Stimulated activated CD4-positive, alpha-beta T cell treated with anti-CD3 and anti-CD28 coated beads, Interleukin-2, amount 100 ng/mL, for 4 hours (primary cell): ENCODE data around the gene SLC5A11.
"Not testable (repeated sequence)": the region's sequence is repeated elsewhere in the genome, so short reads cannot be mapped to it uniquely, and the experiment has no call there.

Experiments used
- DNase-seq: peaks from one replicate; pipeline ENCODE4 v3.0.0-alpha.2; 2020; ENCODE audit warnings: low read depth

The SLC5A11 gene

DNA sequence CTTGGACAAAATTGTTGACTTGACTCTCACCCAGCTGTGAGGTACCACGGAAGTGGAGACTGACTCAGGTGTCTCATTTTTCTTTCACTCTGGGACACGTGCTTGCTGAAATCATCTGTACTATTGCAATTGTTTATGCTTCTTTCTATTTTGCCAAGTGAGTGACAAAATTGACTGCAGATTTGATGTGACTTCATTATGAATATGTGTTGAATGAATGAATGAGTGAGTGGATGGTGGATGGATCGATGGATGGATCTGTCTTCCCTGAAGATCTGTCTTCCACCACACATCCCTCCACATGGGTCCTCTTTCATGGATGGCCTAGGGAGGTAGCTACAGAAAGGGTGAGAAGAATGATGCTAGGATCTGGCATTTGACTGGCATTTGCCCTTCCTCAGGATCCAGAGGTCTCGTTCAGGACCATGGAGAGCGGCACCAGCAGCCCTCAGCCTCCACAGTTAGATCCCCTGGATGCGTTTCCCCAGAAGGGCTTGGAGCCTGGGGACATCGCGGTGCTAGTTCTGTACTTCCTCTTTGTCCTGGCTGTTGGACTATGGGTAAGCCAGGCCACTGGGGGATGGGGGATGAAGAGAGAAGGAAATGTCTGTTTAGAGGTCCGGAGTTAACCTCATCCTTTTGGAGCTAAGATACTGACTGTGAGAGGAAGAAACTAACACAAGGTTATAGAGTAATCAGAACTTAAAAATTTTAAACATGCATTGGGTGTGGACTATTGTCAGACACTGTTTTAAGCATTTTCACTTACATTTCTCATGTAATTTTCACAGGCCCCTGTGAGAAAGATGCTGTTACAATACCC lies 12.7 kb downstream of the SLC5A11 start:
- no peak for DNase-seq

DNA sequence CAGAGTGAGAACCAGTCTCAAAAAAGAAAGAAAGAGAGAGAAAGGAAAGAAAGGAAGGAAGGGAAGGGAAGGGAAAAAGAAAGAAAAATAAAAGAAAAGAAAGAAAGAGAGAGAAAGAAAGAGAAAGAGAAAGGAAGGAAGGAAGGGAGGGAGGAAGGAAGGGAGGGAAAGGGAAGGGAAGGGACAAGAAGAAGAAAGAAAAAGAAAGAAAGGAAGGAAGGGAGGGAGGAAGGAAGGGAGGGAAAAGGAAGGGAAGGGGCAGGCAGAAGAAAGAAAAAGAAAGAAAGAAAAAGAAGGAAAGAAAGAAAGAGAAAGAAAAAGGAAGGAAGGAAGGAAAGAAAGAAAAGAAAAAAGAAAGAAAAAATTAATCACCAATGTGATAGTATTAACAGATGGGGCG lies 15.7 kb downstream of the SLC5A11 start:
- DNase-seq = no peak

DNA sequence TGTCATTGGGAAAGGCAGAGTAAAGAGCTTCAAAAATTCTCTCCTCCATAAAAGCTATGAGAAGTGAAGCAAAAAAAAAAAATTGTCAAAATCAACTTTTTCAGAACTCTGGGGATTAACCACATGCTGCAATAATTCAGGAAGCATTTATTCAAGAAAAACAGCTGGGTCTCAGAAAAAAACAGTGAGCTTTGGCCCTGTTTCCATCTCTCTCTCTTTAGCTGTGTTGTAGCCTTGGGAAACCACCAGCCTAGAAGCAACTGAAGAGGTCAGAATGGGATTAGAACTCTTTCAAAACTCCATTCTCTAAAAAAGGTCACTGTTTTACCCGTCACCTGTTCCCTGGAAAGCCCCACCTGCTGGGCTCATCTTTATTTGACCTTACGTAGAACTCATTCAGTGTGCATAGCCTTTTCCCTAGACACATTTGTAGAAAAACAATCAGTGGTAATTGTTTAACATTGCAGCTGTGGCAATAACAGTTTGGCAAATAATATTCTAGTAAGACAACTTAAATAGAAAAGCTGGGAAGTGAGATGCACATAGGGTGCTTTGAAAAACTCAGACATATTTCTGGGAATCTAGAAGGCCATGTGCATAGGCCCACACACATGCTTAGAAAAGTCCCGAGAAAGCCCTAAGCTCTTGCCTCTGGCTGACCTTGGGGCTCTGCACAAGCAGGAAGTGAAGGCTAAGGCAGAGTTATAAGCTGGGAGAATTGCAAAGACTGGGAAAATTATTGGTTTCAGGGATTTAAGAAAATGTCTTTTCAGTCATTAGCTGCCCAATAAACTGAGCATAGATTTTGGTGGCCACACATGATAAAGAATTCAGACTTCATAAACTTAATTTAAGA lies 18.0 kb downstream of the SLC5A11 start:
- DNase-seq = no peak

DNA sequence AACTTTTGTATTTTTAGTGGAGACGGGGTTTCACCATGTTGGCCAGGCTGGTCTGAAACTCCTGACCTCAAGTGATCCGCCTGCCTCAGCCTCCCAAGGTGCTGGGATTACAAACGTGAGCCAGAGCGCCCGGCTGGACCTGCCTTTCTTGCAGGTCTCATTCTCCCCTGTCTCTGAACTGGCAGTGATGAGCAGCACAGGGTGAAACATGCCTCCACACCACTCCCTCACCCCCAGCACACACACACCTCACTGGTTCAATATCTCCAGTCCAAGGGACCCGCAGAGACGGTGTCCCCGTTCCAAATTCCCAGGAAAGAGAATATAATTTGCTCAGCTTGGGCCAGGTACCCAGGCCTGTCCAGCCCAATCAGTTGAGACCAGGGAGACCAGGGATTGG lies 23.3 kb downstream of the SLC5A11 start:
- DNase-seq = no peak

DNA sequence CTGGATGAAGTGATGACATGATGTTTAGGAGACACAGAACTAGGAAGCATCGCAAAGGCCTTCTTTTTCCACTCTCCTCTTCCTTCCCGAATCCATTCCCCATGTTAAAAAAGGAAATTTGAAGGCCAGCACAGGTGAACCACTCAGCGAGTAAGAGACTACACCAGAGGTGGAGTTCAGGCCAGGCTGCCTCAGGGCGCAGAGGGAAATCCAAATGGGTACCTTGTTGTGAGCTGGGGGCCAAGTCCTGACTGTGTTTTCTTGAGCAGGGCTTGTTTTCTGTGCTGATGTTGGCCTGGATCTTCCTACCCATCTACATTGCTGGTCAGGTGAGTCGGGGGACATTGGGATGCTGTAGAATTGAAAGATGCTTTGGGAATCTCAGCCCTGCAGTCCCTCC lies 26.1 kb downstream of the SLC5A11 start:
- DNase-seq = no peak

DNA sequence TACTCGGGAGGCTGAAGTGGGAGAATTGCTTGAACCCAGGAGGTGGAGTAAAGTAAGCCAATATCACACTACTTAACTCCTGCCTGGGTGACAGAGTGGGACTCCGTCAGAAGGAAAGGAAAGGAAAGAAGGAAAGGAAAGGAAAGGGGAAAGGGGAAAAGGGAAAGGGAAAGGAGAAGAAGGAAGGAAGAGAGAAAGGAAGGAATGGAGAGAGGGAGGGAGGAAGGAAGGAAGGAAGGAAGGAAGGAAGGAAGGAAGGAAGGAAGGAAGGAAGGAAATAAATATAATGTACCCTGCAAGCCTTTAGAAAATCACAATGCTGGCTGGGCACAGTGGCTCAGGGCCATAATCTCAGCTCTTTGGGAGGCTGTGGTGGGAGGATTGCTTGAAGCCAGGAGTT lies 27.3 kb downstream of the SLC5A11 start:
- DNase-seq = no peak

DNA sequence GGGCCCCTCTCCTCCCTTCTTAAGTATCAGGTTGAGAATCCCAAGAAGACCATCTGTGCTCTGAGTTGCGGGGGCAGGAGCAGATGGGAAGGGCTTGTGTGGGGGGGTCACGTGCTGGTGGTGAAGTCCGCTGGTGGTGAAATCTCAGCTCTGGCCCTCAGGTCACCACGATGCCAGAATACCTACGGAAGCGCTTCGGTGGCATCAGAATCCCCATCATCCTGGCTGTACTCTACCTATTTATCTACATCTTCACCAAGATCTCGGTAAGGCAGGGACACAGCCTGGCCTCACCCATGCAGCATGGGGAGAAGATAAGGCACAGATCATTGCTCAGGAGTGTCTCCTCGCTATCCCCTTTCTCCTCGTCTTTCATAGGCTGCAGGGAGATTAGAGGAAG lies 29.7 kb downstream of the SLC5A11 start:
- no peak for DNase-seq

DNA sequence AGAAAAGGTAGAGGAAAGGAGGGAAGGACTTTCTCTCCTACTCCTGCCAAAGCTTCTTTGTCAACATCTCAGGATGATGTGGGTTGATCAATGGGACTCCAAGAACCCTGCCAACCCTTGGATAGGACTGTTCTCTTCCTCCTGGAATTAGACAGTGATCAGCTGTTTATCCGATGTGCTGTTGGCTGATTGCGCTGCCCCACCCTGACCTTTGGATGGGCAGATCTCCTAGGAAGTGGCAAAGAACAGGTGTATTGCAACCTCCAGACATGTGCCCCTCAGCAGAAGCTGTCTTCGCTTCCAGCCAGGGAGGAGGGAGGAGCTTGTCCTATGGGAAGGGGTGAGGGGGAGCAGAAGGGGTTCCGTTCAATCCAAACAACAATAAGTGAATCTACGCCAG lies 30.5 kb downstream of the SLC5A11 start:
- DNase-seq = no peak

DNA sequence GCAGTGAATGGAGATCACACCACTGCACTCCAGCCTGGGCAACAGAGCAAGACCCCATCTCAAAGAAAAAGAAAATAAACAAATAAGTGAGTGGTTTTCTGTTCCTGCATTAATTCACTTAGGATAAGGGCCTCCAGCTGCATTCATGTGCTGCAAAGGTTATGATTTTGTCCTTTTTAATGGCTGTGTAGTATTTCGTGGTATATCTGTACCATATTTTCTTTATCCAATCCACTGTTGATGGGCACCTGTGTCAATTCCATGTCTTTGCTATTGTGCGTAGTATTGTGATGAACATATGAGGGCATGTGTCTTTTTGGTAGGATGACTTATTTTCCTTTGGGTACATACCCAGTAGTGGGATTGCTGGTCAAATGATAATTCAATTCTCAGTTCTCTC lies 33.9 kb downstream of the SLC5A11 start:
- DNase-seq = no peak

DNA sequence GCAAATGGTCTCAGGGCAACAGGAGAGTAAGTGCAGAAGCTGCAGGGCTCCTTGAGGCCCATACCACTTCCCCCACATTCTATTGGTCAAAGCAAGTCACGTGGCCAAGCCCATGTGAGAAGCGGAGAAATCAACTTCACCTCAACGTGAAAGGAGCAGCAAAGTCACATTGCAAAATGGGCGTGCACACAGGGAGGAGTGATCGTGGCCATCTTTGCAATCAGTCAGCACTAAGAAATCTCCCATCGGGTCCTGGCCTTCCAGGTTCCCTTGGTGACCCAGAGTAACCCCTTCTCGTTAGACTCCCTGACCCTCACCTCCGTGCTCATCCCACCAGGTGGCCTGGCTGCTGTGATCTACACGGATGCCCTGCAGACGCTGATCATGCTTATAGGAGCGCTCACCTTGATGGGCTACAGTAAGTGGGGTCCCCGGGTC lies 38.0 kb downstream of the SLC5A11 start:
- no peak for DNase-seq

DNA sequence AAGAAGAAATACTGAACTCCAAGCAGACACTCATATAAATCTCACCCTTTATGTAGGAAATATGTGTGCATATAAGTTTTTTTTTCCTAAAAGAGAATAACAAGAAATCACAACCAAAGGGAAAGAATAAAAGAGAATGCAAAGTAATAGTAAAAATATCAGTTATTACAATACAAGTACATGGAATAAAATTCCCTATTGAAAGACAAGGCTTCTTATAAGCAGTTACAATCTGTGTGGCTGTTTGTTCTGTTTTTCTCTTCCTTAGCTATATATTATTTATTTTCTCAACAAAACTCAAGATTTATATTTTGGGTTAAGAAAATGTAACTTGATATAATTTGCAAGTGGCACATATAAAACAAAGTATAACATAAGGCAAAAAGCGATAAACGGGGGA lies 41.7 kb downstream of the SLC5A11 start:
- no peak for DNase-seq

DNA sequence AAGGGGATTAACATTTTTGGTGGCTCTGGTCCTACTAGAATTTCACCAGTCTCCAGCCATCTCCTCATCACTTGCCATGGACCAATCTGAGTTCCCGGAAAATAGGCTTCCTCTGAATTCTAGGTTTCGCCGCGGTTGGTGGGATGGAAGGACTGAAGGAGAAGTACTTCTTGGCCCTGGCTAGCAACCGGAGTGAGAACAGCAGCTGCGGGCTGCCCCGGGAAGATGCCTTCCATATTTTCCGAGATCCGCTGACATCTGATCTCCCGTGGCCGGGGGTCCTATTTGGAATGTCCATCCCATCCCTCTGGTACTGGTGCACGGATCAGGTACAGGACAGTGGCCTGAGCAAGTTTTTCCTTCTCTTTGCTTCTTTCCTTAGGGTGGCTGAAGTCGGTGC lies 45.0 kb downstream of the SLC5A11 start:
- no peak for DNase-seq

DNA sequence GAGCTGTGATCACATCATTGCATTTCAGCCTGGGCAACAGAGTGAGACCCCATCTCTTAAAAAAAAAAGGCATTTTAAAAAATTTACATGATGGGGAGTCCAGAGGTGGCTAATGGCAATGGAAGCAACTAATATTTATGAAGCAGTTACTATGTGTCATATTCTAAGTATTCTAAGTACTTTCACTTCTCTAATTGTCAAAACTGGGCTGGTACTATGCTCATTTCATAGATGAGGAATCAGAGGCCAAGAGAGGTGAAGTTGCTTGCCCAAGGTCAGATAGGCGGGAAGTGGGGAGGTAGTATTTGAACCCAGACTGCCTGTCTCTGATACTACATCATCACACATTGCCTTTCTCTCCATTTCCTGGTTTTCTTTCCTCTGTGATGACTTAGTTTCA lies 50.7 kb downstream of the SLC5A11 start:
- DNase-seq = no peak

DNA sequence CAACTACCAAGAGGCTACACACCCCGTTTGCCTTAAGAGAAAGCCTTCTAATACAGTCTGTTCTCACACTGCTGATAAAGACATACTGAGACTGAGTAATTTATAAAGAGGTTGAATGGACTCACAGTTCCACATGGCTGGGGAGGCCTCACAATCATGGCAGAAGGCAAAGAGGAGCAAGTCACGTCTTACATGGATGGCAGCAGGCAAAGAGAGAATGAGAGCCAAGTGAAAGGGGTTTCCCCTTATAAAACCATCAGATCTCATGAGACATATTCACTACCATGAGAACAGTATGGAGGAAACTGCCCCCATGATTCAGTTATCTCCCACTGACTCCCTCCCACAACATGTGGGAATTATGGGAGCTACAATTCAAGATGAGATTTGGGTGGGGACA lies 51.8 kb downstream of the SLC5A11 start:
- not testable (repeated sequence) for DNase-seq

DNA sequence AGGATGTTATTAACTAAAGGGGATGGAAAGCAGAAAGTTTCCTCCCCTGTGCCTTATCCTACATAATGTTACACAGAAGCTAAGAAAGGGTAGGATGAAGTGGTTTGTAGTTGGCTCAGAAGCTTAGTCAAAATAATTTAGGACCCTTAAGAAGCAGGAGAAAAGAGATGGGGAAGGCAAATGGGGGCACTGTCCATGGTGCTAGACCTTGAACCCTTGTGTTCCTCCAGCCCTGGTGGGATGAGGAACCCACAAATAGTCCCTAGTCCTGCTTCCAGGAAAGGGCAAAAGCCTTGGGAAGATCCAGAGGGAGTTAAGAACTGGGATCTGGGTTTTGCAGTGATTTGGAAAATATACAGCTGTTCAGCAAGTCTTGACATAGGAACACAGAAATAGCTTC lies 54.5 kb downstream of the SLC5A11 start:
- no peak for DNase-seq

DNA sequence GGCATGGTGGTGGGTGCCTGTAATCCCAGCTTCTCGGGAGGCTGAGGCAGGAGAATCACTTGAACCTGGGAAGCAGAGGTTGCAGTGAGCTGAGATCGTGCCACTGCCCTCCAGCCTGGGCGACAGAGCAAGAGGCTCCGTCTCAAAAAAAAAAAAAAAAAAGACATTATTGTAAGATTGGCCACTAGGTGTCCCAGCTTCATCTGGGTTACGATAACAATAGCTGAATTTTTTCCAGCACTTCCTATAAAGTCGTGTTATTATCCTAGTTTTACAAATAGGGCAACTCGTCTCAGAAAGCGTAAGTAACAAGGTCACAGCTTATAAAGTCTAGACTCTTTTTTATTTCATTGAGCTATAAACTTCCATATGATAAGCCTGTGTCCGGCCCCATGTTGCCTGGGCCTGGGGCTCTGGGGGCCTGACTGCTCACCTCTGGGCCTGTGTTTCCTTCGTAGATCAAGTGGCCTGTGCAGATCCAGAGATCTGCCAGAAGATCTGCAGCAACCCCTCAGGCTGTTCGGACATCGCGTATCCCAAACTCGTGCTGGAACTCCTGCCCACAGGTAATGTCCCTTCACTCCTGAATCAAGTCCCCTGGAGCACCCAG lies 60.5 kb downstream of the SLC5A11 start:
- no peak for DNase-seq

DNA sequence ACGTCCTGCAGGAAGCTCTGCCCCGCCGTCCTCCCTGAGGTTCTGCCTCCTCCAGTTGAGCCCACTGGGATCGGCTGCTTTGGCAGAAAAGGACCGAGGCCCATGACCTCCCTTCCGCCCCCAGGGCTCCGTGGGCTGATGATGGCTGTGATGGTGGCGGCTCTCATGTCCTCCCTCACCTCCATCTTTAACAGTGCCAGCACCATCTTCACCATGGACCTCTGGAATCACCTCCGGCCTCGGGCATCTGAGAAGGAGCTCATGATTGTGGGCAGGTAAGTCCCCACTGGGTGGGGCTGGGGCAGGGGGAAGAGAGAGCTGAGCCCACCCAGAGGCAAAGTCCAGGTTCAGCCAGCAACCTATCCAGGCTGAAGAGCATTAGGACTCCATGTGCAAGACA lies 61.1 kb downstream of the SLC5A11 start:
- no peak for DNase-seq

DNA sequence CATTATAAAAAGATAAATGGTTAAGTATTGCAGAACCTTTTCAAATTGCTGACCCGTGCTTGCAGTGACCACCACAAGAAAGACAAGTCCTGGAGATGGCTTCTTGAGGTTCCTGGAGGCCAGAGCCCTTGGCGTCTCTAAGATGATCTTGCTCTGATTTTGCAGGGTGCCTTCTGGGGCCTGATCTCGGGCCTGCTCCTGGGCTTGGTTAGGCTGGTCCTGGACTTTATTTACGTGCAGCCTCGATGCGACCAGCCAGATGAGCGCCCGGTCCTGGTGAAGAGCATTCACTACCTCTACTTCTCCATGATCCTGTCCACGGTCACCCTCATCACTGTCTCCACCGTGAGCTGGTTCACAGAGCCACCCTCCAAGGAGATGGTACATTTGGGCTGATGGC lies 63.0 kb downstream of the SLC5A11 start:
- DNase-seq = no peak

DNA sequence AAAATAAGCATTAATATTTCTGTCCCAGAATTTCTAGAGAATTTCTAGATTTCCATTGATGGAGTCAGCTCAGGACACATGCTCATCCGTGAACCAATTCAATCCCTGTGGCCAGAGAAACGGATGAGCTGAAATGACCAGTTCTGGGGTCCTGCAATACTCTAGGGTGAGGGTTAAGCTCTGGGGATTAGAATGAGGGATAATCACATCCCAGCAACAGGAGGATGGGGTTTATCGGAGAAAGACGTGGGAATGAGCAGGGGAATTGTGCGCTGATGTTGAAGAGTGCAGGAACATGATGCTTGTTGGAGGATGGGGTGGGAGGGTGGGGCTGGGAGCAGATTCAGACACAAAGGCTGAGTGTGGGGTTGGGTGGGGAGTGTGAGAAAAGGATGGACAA lies 64.1 kb downstream of the SLC5A11 start:
- DNase-seq = no peak

DNA sequence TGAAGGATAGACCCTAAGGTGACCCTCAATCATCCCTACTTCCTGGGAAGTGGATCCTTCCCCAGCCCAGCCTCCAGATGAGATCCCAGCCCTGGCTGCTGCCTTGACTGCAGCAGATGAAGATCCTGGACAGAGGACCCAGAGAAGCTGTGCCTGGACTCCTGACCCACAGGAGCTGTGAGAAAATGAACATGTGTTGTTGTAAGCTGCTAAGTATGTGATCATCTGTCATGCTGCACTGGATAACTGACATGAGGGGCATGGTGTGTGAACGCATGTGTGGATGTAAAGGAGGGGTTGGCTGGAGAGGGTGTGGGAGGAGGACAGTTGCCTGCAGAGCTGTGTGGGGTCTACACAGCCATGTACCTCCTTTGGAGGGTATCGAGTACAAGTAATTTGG lies 69.3 kb downstream of the SLC5A11 start:
- no peak for DNase-seq

DNA sequence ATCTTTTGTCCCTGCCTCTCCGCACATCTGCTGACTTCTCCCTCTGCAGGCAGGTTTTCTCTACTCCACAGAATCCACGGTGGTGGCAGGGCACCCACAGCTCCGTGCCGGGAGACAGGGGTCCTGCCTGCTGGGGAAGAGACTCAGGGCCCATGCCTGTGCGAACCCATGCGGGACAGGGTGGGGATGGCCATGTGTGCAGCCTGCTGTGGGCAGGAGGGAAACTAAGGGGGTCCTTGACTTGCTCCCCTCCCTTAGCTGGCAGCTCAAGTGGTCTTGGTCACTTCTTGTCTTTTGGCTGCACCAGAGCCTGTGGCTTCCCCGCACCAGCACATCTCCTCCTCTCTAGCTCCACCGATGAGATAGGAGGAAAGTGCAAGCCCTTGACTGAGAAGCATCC lies 69.8 kb downstream of the SLC5A11 start:
- no peak for DNase-seq

DNA sequence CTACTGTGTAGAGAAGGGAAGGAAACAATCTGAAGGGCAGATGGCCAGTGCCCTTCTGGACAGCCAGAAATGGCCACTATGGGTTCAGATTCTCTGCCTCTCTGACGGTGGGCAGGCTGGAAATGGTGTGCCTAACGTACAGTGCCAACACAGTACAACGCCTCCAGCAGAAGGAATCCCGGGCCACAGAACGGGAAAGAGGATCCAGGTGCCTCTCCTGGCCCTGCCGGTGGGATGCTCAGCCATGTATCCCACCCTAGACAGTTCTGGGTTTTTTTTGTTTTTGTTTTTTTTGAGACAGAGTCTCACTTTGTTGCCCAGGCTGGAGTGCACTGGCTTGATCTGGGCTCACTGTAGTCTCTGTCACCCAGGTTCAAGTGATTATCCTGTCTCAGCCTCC lies 71.5 kb downstream of the SLC5A11 start:
- no peak for DNase-seq

DNA sequence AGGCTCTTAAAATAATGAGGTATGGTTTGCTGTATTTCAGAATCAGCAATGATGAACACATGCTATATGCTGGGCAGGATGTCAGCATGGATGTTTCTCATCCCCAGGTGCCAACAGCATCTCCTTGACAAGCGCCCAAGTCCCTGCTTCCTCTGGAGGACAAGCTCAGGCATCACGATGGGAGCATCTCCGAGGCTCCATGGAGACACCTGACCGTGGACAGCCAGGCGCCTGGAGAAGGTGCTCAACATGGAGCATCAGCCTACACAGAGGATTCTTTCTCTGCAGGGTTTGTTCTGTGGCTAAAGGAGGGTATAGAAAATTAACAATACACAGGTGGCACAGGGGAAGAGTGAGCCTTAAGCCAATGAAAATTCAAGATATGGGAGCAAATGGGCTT lies 72.1 kb downstream of the SLC5A11 start:
- no peak for DNase-seq
